MM.1S (cell line): ENCODE data around the gene SEL1L3.

Experiments used
- CTCF ChIP-seq: fragments of 300-600 bp; sonication (generic); IDR thresholded peaks from 2 replicates; pipeline ENCODE4 v1.5.1; 2016; ENCODE audit warnings: antibody characterized with exemption, low read length, mixed read lengths
- EZH2 ChIP-seq: fragments of 300-600 bp; sonication (generic); optimal IDR thresholded peaks from 2 replicates; pipeline ENCODE3; 2017; ENCODE audit warnings: low read depth, mild to moderate bottlenecking, antibody characterized with exemption, low read length, mixed read lengths
- EZH2phosphoT487 ChIP-seq: fragments of 300-600 bp; sonication (generic); IDR thresholded peaks from 2 replicates; pipeline ENCODE4 v1.6.1; 2018; ENCODE audit warnings: antibody characterized with exemption, low read length

- TF ChIP-seq CTCF (no peak), EZH2 (no peak), EZH2phosphoT487 (no peak)
Measured at GRCh38 chr4:25879991-25880651, 17.3 kb upstream of the SEL1L3 start.
